HG03159 (cell line): ENCODE data around the gene USP34.

Experiments used
- ATAC-seq: cut with Tn5 transposase; IDR thresholded peaks from one replicate; pipeline ENCODE4 v1.9.1; 2021; ENCODE audit warnings: mild to moderate bottlenecking, moderate library complexity; ENCODE audit not compliant: unreplicated experiment

Gene USP34

GRCh38 chr2:61376211-61376610 lies 94.7 kb downstream of the USP34 start:
- ATAC-seq, result no peak

- ATAC-seq, result no peak
Observed at GRCh38 chr2:61371027-61371426, 99.9 kb downstream of the USP34 start.

GRCh38 chr2:61368687-61369665 lies 101.9 kb downstream of the USP34 start:
- no peak for ATAC-seq

GRCh38 chr2:61367177-61367576 lies 103.7 kb downstream of the USP34 start:
- no peak for ATAC-seq

- no peak for ATAC-seq
Observed at GRCh38 chr2:61363580-61363979, 107.3 kb downstream of the USP34 start.

- ATAC-seq, result no peak
Observed at GRCh38 chr2:61362873-61363272, 108.0 kb downstream of the USP34 start.

- ATAC-seq, result no peak
Observed at GRCh38 chr2:61361068-61361467, 109.8 kb downstream of the USP34 start.

GRCh38 chr2:61359058-61359457 lies 111.8 kb downstream of the USP34 start:
- ATAC-seq, result no peak

GRCh38 chr2:61357681-61358080 lies 113.2 kb downstream of the USP34 start:
- no peak for ATAC-seq

GRCh38 chr2:61356958-61357350 lies 113.9 kb downstream of the USP34 start:
- no peak for ATAC-seq

GRCh38 chr2:61356261-61356957 lies 114.5 kb downstream of the USP34 start:
- no peak for ATAC-seq

GRCh38 chr2:61354543-61355197 lies 116.2 kb downstream of the USP34 start:
- ATAC-seq, result no peak

- ATAC-seq, result no peak
Observed at GRCh38 chr2:61353909-61354308, 117.0 kb downstream of the USP34 start.

- ATAC-seq, result no peak
Observed at GRCh38 chr2:61350777-61351176, 120.1 kb downstream of the USP34 start.

GRCh38 chr2:61343141-61343540 lies 127.7 kb downstream of the USP34 start:
- no peak for ATAC-seq

GRCh38 chr2:61340242-61340641 lies 130.6 kb downstream of the USP34 start:
- ATAC-seq, result no peak

GRCh38 chr2:61338447-61338846 lies 132.4 kb downstream of the USP34 start:
- no peak for ATAC-seq

- ATAC-seq, result no peak
Observed at GRCh38 chr2:61335187-61335586, 135.7 kb downstream of the USP34 start.

- ATAC-seq, result no peak
Observed at GRCh38 chr2:61334466-61334865, 136.4 kb downstream of the USP34 start.

- no peak for ATAC-seq
Observed at GRCh38 chr2:61328707-61329251, 142.1 kb downstream of the USP34 start.

GRCh38 chr2:61327173-61327572 lies 143.7 kb downstream of the USP34 start:
- no peak for ATAC-seq
